PFSK-1 (cell line): Measurements from ENCODE around the gene HTR1E. TPM values are rescaled to one million over a fixed set of nuclear protein-coding genes. Genes with fewer than 3 reads are reported as not detected.

ENCODE experiments used
- FOXP2 ChIP-seq: optimal IDR thresholded peaks from 2 replicates; pipeline ENCODE3; 2011; ENCODE audit warnings: borderline replicate concordance, control low read depth, inconsistent platforms; ENCODE audit not compliant: insufficient read depth; ENCODE audit errors: extremely low read length, extremely low read depth
- POLR2AphosphoS5 ChIP-seq: IDR thresholded peaks from 2 replicates; pipeline ENCODE4 v1.6.1; 2012; ENCODE audit warnings: low read depth, mild to moderate bottlenecking, control low read depth, low read length, moderate library complexity
- REST ChIP-seq, 2 experiments: IDR thresholded peaks; 2 replicates each; pipeline versions ENCODE4 v1.6.1 to v1.8.0; 2011 to 2012; ENCODE audit warnings: low read depth in 2 of 2, low read length in 2 of 2, control low read depth in 1 of 2, inconsistent platforms in 1 of 2, mild to moderate bottlenecking in 1 of 2, moderate library complexity in 1 of 2; ENCODE audit not compliant: insufficient read depth in 1 of 2
- SIN3A ChIP-seq: IDR thresholded peaks from 2 replicates; pipeline ENCODE4 v1.6.1; 2012; ENCODE audit warnings: mild to moderate bottlenecking, low read length, moderate library complexity, borderline replicate concordance; ENCODE audit not compliant: insufficient read depth
- TAF1 ChIP-seq: IDR thresholded peaks from 2 replicates; pipeline ENCODE4 v1.6.1; 2012; ENCODE audit warnings: low read length, control low read depth, borderline replicate concordance; ENCODE audit not compliant: insufficient read depth
- polyA plus RNA-seq: library from polyadenylated mRNA; unstranded; fragments of >200 nt; gene quantifications from one replicate; pipeline ENCODE4 v1.2.1, GENCODE V29; 2012; ENCODE audit warnings: low read depth, missing spikeins; ENCODE audit not compliant: insufficient read length

The HTR1E gene
- not detected for polyA plus RNA-seq

- TF ChIP-seq REST (IDR thresholded peaks at IDR 0.05; ENCODE audit: insufficient read depth in 1 of 2, low read depth in 2 of 2, low read length in 2 of 2) (no peak), TAF1 (no peak)
Measured at GRCh38 chr6:86937219-86938079, at the start of gene HTR1E. HTR1E (plus strand) TSS chr6:86937528; CDS start chr6:87015335, 77,807 bp downstream.

GRCh38 chr6:86888301-86888700 is 49.0 kb upstream of the HTR1E start:
- TF ChIP-seq FOXP2 (no peak), TAF1 (no peak), REST (IDR thresholded peaks at IDR 0.05; ENCODE audit: insufficient read depth in 1 of 2, low read depth in 2 of 2, low read length in 2 of 2) (no peak), POLR2AphosphoS5 (no peak), SIN3A (no peak)

- TF ChIP-seq REST (IDR thresholded peaks at IDR 0.05; ENCODE audit: insufficient read depth in 1 of 2, low read depth in 2 of 2, low read length in 2 of 2) (no peak), SIN3A (0 out of 2 replicates have a peak, but pooled peaks have one; percentile 42), POLR2AphosphoS5 (peak; percentile 30; the same call in 1 of the 2 replicates)
Measured at GRCh38 chr6:86913795-86914194, 23.5 kb upstream of the HTR1E start.

- TF ChIP-seq FOXP2 (no peak), POLR2AphosphoS5 (no peak), SIN3A (no peak), REST (IDR thresholded peaks at IDR 0.05; ENCODE audit: insufficient read depth in 1 of 2, low read depth in 2 of 2, low read length in 2 of 2) (no peak), TAF1 (no peak)
Measured at GRCh38 chr6:86916393-86916792, 20.9 kb upstream of the HTR1E start.
